Measurements from ENCODE around the gene TTC7B.
A peak's percentile ranks its signal among the peaks of the same experiment; 100 is the strongest.

Gene TTC7B

DNA sequence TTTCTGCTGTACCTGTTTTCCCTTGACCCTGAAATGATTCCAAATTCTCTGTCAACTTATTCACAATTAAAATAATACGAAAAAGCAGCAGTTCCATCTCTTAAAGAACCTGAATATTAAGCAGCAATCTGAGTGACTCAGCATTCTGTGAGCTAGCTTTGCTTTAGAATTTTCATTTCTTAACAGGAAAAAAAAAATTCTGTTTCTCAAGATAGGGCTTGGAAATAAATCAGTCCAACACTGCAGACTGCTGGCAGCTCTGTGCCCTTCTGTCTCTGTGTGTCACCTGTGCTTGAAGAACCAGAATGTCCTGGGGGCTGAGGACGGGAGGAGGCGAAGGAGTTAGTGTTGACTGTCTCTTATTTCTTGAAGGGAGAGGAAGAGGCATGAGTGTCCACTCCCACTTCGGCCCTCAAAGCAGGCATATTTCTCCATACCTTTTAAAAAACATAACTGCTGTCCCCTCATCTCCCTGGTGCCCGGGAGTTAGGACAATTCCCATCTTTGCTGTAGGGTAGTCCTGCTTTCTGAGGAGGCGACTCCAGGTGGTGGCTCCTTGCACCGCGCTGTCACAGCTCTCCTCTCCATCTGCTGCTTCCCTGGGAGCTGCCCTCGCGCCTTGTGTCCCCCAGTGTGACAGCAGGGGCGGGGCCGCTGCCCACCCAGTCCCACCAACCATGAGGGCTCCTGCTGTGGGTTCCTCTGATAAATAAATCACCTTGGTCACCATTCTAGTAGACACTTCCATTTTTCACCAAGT, 216.3 kb downstream of the TTC7B start:
- no peak for DNase-seq (ENCODE audit: low spot score)

DNA sequence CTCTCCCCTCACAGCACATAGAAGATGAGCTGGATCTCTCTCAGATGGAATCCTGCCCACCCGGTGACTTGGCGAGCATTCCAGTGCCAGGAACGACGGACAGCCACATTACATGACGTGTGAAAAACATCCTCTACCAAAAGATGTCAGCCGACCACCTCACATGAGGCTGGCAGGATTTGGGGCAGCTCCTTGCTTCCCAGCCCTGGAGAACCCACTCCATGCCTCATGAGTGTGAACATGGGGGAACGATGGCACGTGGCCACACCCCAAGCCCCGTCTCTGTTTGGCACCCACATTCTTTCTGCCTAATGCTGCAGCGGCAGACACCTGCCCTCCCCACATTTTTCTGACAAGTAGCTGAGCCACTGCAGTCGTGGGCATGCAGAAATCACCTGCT, 216.9 kb downstream of the TTC7B start:
- DNase-seq (ENCODE audit: low spot score): no peak

DNA sequence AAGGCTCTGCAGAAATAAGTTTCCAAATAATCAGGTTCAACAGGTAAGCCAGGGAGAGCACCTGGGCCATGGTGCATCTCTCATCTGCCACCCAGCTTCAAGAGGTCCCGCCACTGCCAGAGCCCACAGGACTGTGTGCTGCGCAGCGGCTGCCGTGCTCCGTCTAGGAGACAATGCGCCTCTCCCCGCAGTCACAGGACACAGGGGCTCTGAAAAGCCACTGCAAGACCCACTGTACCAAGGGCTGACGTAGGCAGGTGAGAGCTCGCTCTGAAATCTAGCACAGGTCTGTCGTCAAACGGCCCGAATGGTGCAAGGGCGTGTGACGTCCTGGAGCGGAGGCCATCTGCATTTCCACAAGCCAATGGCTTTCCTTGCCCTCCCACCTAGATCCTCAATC, 218.3 kb downstream of the TTC7B start:
- no peak for DNase-seq (ENCODE audit: low spot score)

DNA sequence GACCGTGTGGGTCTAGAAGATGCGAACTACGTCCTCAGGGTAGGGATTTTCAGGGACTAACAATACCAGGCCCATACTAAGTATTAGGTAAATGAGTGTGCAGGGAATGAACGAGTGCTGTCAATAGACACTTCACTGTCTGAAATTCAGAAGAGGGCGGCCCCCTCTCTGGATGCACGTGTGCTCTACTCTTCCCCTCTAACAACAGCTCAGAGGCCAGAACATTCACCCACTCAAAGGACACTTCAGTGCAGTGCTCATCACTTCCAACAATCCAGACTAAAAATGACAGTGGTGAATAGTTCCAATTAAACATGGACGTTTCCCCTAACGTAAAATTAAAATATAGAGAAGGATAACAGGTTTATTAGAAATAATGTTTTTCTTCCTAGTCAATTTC, 219.5 kb downstream of the TTC7B start:
- DNase-seq (ENCODE audit: low spot score): no peak

DNA sequence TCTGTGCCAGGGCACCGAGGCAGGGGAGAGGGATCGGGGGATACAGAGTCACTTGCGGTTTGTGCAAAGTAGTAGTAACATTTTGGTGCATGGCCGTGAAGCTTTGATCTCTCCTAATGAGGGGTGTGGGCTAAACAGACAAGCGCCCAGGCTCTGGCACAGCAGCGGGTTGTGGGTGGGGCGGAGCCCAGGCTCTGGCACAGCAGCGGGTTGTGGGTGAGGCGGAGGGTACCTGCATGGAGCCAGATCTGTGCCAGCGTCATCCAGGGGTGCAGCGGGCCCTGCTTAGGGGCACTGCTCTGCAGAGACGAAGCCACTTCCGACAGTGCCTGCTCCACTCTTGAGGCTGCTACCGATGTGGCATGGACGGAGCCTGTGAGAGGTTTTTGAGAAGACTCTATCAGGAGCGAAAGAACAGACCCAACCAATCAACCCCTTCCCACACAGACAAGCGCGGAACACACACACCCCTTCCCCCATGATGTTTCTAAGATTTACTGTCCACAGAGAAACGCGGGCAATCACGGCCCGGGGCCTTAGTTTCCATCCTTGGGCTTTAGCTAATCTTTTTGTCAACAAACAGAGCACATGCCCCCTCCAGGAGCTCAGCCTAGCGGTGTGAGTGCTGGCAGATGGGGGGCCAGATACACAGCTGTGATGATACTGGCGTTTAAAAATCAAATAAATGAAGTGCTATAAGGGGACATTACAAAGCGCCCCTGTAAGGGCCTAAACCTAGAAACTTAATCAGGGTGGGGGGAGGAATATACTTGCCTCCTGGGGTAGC, 222.8 kb downstream of the TTC7B start:
- DNase-seq (ENCODE audit: low spot score): no peak

DNA sequence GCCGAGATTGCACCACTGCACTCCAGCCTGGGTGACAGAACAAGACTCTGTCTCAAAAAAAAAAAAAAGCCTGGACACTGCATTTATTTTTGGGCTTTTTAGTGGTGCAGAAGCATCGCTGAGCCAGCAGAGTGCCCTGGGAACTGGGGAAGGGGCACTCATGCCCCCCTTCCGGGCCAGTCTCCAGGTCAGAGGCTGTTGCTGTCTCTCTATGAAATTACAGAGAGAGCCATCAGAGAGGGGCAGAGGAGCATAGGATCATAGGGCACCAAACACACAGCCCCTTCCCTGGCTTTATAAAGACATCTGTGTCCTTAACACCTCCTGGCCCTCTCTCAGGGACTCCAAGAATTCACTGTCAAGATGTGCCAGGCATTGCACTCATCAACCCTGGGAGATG, 223.6 kb downstream of the TTC7B start:
- DNase-seq (ENCODE audit: low spot score): no peak

DNA sequence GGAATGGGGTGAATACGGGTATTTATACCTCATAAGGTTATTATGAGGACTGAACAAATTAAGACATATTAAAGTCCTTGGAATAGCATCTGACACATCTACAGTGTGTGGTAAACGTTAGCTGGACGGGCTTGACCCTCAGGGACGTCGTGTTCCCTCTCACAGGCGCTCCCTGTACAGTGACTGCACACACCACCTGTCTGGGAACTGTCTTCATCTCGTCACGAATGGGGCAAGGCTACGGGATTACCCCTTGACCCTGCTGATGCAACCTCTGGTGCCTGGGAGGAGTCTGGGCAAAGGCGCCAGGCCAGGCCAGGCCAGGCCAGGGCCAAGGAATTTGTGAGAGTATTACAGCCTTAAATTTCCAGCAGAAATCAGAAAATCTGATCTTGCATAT, 228.3 kb downstream of the TTC7B start:
- no peak for DNase-seq (ENCODE audit: low spot score)

DNA sequence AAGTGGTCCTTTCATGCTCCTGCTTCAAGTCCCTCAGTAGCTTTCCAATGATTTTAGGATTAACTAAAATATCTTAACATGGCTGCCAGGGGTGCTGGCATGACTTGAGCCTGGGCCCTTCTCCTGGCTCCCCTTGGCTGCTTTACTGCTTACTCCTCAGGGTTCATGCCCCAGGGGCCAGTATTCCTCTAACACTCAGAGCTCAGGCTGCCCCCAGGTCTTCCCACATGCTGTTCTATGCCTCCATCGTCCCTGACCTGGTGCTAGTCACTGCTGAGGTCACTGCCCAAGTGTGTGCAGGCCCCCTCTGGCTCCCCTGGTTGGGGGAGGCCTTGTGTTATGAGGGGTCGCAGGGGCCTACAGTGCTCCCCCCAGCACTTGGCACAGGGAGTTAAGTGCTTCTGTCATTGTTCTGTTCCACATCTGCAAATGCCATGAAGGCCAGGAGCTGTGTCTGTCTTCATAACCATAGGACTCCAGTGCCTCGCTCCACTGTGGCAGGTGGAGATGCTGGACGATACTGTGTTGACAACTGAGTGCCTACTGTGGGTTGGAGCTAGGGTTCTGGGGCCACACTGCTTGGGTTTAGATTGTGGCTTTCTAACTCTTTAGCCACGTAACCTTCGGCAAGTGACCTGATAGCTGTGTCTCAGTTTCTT, 228.8 kb downstream of the TTC7B start:
- no peak for DNase-seq (ENCODE audit: low spot score)

DNA sequence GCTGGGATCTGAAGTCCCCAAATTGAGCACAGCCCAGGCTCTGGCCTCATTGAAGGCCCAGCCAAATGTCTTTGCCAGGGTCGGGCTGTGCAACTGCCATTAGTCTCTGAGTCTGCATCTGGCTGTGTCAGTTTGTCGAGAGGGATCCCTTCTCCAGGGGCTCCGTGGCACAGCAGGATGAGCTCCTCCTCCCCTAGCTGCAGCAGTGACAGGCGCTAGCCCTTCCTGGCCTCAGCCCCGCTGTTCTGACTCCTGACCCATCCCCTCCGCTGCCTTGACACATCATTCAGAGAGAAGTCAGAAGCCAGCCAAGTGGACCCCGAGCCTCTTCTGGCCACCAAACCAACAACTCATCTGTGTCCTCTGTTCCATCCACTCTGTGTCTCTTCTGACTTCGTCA, 231.1 kb downstream of the TTC7B start:
- DNase-seq (ENCODE audit: low spot score): no peak

DNA sequence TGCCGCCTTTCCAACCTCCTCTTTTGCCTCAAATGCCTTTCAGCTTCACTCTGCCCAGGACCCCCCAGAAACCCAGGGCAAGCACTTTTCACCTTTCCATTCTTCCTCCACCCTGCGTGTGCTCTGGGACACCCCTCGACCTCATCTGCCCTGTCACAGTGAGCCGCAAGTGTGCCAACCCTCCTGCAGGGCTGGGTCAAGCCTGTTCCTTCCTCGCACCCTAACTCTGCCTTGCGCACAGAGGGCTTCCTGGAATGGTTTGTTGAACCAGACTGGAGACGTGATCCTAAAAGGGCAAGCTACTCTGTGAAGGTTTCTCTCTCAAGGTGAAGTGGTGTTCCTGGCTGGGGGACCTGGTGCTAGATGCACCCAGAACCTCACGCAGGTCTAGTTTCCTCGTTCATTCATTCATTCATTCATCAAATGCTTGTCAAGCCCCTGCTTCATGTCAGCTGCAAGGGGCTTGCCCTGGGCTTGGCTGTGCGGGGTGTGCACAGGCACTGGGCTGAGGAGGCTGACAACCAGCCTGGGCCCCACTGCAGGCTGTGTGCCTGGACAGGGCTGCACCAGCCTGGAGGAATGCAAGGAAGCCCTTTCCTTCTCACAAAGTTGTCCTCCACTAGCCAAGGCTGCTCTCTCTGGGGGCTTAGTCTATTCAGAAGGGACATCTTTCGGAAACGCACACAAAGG, 232.2 kb downstream of the TTC7B start:
- DNase-seq (ENCODE audit: low spot score): no peak

DNA sequence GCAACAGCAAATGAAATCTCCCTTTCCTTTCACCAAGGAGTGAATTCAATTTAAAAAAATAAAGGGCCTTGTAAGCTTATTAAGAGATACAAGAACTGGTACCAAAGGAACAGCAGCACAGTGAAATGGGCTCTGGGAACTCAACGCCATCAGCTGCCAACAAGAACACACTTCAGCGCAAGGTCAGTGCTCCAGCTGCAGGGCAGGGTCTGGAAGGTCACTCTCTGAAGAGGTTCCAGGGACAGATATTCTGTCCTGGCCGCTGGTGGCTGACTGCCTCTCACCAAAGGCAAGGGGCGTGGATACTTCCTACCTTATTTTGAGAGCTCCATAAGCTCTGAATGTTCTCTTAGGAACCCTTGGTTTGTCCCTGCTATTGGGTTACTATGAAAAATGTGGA, 232.8 kb downstream of the TTC7B start:
- no peak for DNase-seq (ENCODE audit: low spot score)

DNA sequence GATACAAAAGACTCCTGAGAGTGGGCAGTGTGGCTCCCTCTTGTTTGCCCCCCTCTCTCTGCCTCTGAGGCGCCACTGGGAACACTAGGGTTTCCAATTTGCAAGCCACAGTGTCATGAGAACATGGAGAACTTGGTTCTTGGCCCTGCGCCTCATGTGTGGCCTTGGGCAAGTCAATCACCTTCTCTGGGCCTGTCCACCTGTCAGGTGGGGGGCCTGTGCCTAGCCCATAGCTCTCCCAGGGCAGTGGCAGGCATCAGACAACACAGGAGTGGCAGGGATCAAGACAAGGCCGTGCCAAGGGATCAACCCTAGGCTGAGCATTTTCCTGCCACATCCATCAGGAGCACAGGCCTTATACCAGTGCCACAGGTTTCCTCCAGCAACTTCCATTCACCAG, 234.1 kb downstream of the TTC7B start:
- no peak for DNase-seq (ENCODE audit: low spot score)

DNA sequence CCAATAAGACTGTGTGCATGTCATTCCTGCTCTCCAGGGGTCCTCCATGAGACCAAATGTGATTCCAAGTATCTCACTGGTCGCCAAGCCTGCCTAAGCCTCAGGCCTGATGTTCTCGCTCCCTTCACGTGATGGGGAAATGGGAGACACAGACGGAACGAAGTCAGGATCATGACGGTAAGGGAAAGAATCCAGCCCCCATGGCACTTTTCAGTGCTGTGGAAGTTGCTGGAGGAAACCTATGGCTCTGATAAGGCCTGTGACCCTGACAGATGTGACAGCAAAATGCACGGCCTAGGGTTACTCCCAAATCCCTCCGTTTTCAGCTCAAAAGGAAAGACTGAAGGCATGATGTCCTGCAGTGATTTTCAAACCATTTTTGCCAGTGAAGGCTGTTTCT, 234.5 kb downstream of the TTC7B start:
- no peak for DNase-seq (ENCODE audit: low spot score)

DNA sequence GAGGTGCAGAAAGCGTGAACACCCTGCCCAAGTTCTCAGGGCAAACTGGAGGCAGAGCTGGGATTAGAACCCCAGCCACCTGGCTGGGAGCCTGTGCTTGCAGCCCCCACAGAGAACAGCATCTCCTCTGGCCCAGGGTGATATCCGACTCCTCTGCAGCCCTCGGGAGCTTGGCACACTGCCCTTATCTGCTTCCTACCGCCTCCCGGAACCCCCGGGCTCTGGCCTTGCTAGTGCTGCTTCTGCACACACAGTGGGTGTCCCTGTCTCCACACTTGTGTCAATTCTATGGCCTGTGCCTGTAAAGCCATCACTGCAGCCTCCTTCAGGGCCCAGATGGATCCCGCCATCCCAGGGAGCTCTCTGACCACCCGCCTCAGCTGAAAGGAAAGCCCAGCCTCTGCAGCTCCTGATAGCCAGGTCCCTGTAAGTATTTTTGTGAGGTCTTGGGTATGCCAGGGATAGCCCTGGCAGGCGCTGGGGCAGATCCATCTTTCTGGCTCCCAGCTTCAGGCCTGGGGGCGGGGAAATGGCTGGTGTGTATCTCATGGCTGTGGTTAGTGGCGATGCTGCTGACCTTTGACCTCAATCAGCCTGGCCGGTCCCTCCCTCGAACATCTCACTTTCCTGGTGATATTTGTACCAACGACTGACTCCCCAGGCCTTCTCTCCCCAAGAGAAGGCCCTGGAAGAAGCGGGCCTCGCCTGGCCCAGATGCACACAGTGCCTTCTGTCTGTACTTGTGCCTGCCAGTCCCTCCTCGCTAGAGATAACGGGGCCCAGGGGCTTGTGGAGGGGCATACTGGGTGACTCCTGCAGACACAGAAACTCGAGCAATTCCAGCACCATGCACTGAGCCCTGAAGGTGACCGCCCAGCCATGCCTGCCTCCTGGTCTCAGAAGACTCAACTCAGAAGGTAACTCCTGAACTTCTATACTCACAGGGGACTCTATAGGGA, 235.6 kb downstream of the TTC7B start:
- DNase-seq (ENCODE audit: low spot score): no peak

DNA sequence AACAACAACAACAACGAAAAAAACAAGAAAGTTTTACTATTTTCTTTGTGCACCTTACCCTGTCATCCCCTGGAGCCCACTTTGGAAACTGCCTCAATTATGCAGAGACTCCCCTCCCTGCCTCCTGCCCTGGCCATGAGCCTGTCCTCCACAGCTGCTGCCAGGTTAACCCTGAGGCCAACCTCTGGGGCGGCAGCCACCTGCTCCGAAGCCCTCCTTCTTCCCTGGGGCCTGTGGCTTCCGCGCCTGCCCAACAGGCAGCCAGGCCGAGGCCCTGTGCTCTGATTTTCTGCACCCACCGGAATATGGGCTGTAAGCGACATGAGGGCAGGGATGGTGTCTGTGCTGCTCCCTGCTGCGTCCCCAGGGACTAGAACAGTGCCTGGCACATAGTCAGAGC, 236.4 kb downstream of the TTC7B start:
- DNase-seq (ENCODE audit: low spot score): no peak

DNA sequence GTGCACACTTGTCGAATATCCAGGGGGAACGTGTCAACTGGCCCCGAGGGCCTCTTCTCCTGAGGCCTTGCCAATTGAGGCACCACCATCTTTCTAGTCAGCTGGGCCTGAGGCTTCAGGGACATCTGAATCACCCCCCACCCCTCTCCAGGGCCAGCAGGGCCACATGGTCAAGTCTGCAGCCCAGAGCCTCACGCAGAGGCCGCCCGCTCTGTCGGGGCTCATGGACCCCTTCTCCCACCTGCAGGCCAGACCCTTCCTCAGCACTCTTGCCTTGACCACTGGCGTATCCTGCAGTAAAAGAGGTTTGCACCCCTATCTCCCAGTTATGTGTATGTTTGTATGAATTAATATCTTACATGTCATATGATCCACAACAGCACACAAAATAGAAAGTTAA, 237.1 kb downstream of the TTC7B start:
- no peak for DNase-seq (ENCODE audit: low spot score)

DNA sequence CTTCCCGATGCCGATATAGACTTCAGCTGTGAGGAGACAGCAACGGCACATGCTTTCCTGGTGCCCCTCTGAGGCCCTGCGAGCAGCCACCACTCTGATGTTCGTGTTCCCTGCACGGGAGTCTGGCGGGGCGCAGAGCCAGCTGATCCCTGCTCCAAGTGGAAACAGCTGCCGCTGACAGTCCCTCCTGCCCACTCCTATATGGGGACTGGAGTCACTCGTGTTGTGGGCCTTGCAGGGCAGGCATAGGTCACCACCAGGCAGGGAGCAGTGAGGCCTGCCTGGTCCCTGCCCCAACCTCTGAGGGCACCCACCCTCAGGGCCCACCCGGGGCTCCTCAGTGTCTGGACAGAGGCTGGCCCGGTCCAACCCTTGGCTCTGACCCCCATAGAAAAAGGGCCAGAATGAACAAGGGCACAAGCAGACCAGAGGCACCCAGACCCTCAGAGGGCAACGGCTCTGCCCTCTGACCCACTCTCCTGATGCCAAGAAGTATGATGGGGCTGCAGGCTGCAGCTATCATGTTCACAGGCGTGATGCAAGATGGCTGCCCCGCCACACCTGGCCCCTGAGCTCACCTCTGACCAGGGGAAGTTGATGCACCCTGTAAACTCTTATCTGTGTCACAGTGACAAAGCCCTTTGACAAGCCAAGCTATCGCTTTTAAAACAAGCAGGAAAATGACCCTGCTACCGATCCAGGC, 237.8 kb downstream of the TTC7B start:
- DNase-seq (ENCODE audit: low spot score): no peak

DNA sequence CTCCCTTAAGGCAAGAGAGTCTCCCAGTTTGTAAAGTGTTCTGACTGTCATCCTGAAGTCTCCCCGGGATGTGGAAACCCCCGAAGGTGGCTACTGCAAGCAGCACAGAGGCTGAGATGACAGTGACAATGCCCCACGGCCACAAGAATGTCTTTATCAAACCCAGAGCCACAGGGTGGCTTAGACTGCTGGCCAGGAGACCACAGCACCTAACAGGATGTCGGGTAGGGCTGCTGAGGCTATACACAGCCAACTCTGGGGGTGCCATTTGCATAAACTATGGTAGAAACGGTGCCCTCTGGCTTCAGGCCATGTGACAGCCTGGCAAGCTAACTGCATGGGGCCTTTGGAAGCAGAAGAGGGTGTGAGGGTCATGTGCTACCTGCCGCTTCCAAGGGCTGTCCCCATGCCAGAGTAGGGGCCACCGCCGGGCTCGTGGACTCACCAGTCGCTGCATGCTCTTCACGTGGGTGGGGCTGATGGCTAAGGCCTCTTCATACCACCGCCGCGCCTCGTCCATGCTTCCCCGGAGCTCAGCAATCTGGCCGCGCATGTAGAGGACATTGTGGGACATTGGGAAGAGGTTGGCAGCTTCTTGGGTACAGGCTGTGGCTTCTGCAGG, 238.5 kb downstream of the TTC7B start:
- DNase-seq (ENCODE audit: low spot score): no peak

DNA sequence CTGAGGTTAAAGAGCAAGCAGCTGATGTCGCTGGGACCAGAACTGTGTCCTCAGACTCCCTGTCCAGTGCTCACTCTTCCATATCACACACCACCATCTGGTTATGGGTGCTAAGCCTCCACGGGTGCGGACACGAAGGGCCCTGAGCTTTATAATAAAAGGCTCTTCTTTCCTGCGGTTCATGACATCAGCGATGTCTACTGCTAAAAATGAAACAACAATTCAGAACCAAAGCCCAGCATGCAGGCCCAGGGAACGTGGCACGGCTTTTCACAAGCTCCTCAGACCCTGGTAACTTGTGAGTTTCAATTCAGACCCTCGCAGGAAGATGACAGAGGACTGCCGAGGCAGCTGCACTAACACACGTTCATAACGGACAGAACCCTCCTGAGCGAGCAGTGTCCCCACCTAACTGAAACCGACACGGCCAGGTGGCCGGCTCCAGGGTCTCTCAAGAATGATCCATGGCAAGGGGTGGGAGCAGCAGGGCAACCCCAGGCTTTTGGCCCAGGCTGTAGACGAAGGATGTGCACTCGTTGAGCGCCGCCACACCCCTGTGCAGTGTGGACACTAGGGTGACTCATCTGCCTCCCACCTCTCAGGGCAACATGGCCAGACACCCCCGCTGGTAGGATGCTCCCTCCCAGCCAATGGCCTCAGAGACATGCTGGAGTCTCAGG, 239.1 kb downstream of the TTC7B start:
- DNase-seq (ENCODE audit: low spot score): no peak

DNA sequence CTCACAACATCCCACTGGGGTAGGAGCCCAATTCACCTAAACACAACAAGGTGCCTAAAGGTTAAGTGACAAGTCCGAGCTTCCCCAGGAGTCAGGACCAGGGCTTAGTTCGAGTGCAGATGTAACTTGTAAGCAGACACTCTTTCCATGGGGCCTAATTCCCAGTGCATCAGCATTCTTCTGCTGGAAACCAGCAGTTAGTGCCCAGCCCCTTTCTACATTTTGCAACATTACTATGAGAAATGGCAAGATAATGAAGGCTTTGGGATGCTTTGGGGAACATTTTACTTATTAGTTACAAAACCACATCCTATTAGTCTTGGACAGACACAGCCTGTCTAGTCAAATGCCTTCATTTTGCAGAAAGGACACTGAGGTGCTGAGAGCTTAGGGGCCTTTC, 239.6 kb downstream of the TTC7B start:
- peak; percentile 54 for DNase-seq (ENCODE audit: low spot score)

All from AG08396 (cell line).